ENCODE data around the gene SPOCD1. TPM values are rescaled to one million over a fixed set of nuclear protein-coding genes. Genes with fewer than 3 reads are reported as not detected.

SPOCD1 gene
- total RNA-seq: 35.8 and 43.3 TPM in 2 replicates

DNA sequence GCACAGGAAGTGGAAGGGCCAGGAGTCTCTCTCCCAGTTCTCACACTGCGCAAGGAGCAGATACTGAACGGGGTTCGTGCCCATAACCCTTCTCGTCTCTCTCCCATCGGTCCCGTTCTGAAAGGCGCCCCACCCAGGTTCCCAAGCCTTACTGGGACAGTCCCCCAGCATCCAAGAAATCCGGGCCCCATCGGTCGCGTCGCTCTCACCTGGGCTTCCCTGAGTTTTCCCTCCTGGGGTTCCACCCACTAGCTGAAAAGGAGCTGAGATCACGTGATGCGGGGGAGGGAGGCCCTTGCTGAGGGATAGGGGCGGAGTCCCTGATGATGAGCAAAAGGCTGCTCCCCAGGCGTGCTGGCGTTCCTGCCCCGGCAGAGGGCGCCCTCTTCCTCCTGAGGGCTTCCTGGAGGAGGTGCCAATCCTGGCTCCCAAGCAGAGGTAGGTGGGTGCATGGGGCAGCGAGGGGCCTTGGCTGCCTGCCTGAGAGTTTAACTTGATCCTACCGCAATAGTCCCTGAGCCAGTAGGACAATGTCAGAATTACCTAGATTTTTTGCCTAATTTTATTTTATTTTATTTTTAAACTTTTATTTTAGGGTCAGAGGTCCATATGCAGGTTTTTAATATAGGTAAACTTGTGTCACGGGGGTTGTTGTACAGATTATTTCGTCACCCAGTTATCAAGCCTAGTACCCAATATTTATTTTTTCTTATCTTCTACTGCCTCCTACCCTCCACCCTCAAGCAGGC lies at the start of gene SPOCD1:
Gene SPOCD1 (minus strand): TSS at position 271 of the 749 bp plus-strand sequence. CDS start 689 bp downstream, outside the sequence.

DNA sequence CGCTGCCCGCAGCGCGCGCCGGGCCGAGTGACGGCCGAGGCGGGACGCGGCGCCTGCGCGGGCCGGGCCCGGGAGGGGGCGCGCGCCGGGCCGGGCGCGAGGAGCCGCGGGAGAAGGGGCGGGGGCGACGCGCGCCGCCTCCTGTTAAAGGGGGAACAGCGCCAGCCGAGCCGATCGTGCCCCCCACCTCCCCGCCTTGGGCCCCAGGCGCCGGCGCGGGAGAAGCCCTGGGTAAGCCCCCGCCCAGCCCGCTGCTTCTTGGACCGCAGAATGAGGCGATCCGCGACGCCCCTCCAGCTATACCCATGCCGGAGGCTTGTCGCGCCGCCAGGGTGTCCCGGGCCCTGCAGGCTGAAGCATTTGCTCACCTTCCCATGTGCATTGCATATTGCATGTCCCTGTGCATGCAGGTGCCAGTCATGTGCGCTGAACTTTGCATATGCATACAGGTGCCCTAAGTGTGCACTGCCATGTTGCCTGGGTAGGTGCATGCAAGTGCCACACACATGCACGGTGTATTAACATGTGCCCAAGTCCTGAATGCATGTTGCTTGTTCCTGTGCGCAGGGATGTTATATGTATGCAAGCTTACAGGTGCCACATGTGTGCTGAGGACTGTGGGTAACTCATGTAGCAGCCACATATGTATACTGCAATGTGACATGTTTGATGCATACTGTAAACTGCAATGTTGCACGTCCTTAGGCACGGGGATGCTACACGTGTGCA lies 51.3 kb downstream of the SPOCD1 start, which contains the start of gene ADGRB2:
Gene ADGRB2 (minus strand): TSS at position 29 of the 729 bp plus-strand sequence. CDS start 7,119 bp downstream, outside the sequence.

Other genes starting within 250 kb of the SPOCD1 start
- 212 and 291 TPM in 2 replicates for gene TINAGL1, start 239.5 kb downstream of the SPOCD1 start, total RNA-seq
- gene HCRTR1, start 198.3 kb downstream of the SPOCD1 start, total RNA-seq: 0.26 TPM in 1 of 2 replicates, not detected in the other
- gene PEF1, start 171.1 kb downstream of the SPOCD1 start, total RNA-seq: 59.8 and 64.8 TPM in 2 replicates
- 48.1 and 59.5 TPM in 2 replicates for gene COL16A1, start 112.0 kb downstream of the SPOCD1 start, total RNA-seq
- 4.0 and 4.9 TPM in 2 replicates for gene ADGRB2, start 51.7 kb downstream of the SPOCD1 start, total RNA-seq
- 395 and 404 TPM in 2 replicates for gene PTP4A2, start 122.3 kb upstream of the SPOCD1 start, total RNA-seq
- gene KHDRBS1, start 197.8 kb upstream of the SPOCD1 start, total RNA-seq: 42.5 and 56.6 TPM in 2 replicates